HG03520 (cell line): Measurements from ENCODE around the gene LRRC8E.
A peak's percentile ranks its signal among the peaks of the same experiment; 100 is the strongest.
"Not testable (repeated sequence)": the region's sequence is repeated elsewhere in the genome, so short reads cannot be mapped to it uniquely, and the experiment has no call there.

ENCODE experiments used
- ATAC-seq: cut with Tn5 transposase; IDR thresholded peaks from one replicate; pipeline ENCODE4 v1.9.1; 2021; ENCODE audit warnings: mild to moderate bottlenecking, moderate library complexity; ENCODE audit not compliant: unreplicated experiment

Gene LRRC8E

GRCh38 chr19:7928741-7929701 lies 40.7 kb downstream of the LRRC8E start:
- no peak for ATAC-seq

GRCh38 chr19:7930030-7930429 lies 41.7 kb downstream of the LRRC8E start:
- not testable (repeated sequence) for ATAC-seq

GRCh38 chr19:7930765-7931164 lies 42.5 kb downstream of the LRRC8E start:
- ATAC-seq = no peak

GRCh38 chr19:7931221-7932061 lies 43.1 kb downstream of the LRRC8E start:
- ATAC-seq = no peak

- ATAC-seq = no peak
Measured at GRCh38 chr19:7932276-7932929, 44.1 kb downstream of the LRRC8E start.

- no peak for ATAC-seq
Measured at GRCh38 chr19:7932930-7933300, 44.6 kb downstream of the LRRC8E start.

GRCh38 chr19:7933411-7933810 lies 45.1 kb downstream of the LRRC8E start:
- no peak for ATAC-seq

- no peak for ATAC-seq
Measured at GRCh38 chr19:7933828-7934725, 45.8 kb downstream of the LRRC8E start.

DNA sequence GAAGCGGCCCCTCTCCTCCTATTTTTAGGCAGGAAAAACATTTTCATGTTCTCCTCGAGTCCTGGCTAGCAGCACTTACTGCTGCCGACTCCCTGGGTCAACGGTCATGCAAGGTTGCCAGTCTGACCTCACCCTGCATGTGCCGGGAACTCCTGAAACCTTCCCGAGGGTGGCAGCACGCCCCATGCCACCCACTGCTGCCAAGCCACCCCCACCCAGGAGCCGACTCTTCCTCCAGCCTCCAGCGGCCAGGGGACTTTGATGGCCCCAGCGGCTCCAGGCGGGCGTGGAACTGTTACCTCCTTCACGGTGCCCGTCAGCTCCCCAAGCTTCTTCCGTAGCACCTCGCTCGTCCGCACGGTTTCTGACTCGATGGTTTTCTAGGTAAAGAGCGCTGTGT lies 46.5 kb downstream of the LRRC8E start:
- no peak for ATAC-seq

DNA sequence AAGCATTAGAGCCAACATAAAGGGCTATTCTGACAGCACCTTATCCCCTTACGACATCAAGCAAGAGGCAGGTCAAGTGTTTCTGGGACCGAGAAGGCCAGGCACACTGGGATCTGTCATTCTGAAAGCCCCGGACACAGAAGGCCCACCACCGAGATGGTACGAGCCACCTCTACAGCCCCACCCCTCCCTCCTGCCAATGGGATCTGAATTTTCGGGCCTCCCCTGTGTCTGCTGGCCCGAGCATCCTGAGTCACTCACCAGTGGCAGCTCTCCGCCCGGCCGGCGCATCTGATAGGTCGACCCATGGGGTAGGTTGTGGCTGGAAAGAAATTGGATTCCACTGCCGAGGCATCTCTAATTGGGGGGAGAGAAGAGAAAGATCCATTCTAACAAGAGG lies 52.5 kb downstream of the LRRC8E start:
- ATAC-seq = no peak

DNA sequence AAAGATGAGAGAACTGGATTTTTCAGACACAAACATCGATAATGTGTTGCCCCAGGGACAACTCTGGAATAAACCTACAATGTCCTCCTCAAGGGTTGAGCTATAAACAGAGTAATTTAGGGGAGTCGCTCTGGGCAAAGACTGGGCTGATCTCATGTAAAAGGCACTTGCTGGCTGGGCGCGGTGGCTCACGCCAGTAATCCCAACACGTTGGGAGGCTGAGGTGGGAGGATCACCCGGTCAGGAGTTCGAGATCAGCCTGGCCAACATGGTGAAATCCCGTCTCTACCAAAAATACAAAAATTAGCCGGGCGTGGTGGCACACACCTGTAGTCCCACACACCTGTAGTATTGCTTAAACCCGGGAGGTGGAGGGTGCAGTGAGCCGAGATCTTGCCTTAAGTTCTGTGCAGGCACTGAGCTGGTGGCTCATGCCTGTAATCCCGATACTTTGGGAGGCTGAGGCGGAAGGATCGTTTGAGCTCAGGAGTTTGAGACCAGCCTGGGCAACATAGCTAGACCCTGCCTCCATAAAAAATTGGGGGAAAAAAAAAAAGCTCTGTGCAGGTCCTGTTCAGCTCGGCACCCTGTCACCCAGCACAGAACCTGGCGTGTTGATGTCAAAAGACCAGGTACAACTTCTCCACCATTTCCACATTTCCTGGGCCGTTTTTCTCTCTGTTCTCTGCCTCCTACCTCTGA lies 53.7 kb downstream of the LRRC8E start:
- ATAC-seq = no peak

GRCh38 chr19:7942981-7943443 lies 54.7 kb downstream of the LRRC8E start:
- ATAC-seq = no peak

DNA sequence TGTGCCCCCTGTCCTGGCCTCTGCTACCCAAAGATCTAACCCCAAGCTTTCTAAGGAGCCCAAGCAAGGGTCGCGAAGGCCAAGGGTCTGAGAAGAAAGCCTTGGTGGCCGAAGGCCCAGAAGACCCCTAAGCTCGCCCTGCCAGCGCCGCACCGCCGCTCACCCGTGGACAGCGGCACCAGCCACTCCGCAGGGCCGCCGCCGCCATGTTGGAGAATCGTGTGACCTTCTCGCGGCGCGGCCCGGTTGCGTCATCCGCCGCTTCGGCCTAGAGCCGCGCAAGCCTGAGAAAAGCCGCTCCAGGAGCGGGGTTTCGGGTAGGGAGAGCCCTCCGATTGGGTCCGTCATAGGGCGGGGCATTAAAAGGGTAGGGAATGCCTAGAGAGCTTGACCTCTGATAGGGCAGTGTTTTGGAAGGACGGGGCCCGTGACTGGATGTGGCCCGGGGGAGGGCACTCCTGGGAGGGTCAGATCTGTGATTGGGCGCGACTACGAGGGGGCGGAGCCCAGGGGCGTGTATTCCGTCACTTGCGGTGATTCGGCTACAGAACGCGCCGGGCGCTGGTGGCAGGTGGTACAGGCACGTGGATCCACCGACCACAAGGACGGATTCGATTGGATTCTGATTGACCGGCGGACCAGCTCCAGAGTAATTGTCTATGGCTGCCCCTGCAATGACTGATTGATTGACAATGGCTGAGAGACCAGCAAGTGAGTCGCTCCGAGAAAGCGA lies 55.3 kb downstream of the LRRC8E start, which contains the start of gene TIMM44:
Gene TIMM44 (minus strand): TSS at position 223 of the 733 bp plus-strand sequence. CDS start 15 bp downstream, at position 208.
- ATAC-seq = peak; percentile 92

- ATAC-seq = peak; percentile 10
Measured at GRCh38 chr19:7944177-7944761, 56.0 kb downstream of the LRRC8E start.

GRCh38 chr19:7947939-7948338 lies 59.6 kb downstream of the LRRC8E start:
- no peak for ATAC-seq
